A549 (cell line): ENCODE measurements around the gene EPB41L5. TPM values are rescaled to one million over a fixed set of nuclear protein-coding genes. Genes with fewer than 3 reads are reported as not detected.
A peak's percentile ranks its signal among the peaks of the same experiment; 100 is the strongest.
"Not testable (repeated sequence)": the region's sequence is repeated elsewhere in the genome, so short reads cannot be mapped to it uniquely, and the experiment has no call there.

Source experiments
- ATAC-seq, 2 experiments: fragments of 200-7000 bp in 1 of 2; fragments of >200 bp in 1 of 2; cut with Nextera tagmentation in 1 of 2; cut with Tn5 transposase in 1 of 2; 3 replicates each; pipeline versions ENCODE4 v1.8.0 to v1.9.1; 2018 to 2020; ENCODE audit warnings: mild to moderate bottlenecking in 1 of 2, moderate library complexity in 1 of 2
- CTCF ChIA-PET: fragments of 300-600 bp; sonication (Branson Sonifier 250); formaldehyde crosslinking; extraction: SDS; loops from one replicate; lab custom pipeline; 2021; ENCODE audit warnings: antibody characterized with exemption, inconsistent platforms; lab: Yijun Ruan, JAX
- POLR2A ChIA-PET: fragments of 350-600 bp; formaldehyde crosslinking; extraction: SDS; loops from one replicate; lab custom pipeline; 2021; ENCODE audit warnings: antibody characterized with exemption, inconsistent platforms; lab: Yijun Ruan, JAX
- DNase-seq, 2 experiments: peaks; one replicate each; pipeline versions ENCODE4 v3.0.0 to v3.0.0-alpha.2; 2011 to 2016; ENCODE audit warnings: low read depth in 1 of 2, low spot score in 1 of 2
- FAIRE-seq: peaks from 2 replicates; lab custom pipeline; 2011; peaks lifted over from hg19 to GRCh38; lab: Jason Lieb, UNC
- H3K27ac ChIP-seq, 2 experiments: fragments of >200 bp; sonication (Bioruptor Twin); formaldehyde crosslinking; 3 replicates each; pipeline ENCODE4 v1.5.1; 2016 to 2017
- H3K4me1 ChIP-seq: fragments of >200 bp; sonication (Bioruptor Twin); formaldehyde crosslinking; 3 replicates; pipeline ENCODE4 v1.6.1; 2016
- H3K4me2 ChIP-seq: fragments of >200 bp; sonication (Bioruptor Twin); formaldehyde crosslinking; 3 replicates; pipeline ENCODE4 v1.6.1; 2016
- H3K4me3 ChIP-seq: fragments of >200 bp; sonication (Bioruptor Twin); formaldehyde crosslinking; 3 replicates; pipeline ENCODE4 v1.5.1; 2016
- H3K9me3 ChIP-seq: fragments of >200 bp; sonication (Bioruptor Twin); formaldehyde crosslinking; 3 replicates; pipeline ENCODE4 v1.6.1; 2016
- CBX2 ChIP-seq: fragments of 200-600 bp; sonication (generic); IDR thresholded peaks from 2 replicates; pipeline ENCODE4 v1.6.1; 2016; ENCODE audit warnings: low read depth, mild to moderate bottlenecking, borderline replicate concordance
- CHD4 ChIP-seq: fragments of 200-600 bp; sonication (generic); IDR thresholded peaks from 2 replicates; pipeline ENCODE4 v1.6.1; 2016; ENCODE audit warnings: antibody characterized with exemption, mild to moderate bottlenecking, borderline replicate concordance
- FOSL2 ChIP-seq, 2 experiments: fragments of 450-650 bp in 1 of 2; fragments of >200 bp in 1 of 2; sonication (Bioruptor Twin) in 1 of 2; formaldehyde crosslinking; IDR thresholded peaks; 2 replicates each; pipeline versions ENCODE4 v1.5.0 to v1.6.1; 2016 to 2020; ENCODE audit warnings: mild to moderate bottlenecking in 1 of 2, moderate library complexity in 1 of 2
- HDAC2 ChIP-seq: fragments of 200-600 bp; sonication (generic); IDR thresholded peaks from 2 replicates; pipeline ENCODE4 v1.6.1; 2016
- HES2 ChIP-seq: fragments of >200 bp; sonication (Bioruptor Twin); formaldehyde crosslinking; IDR thresholded peaks from 2 replicates; pipeline ENCODE4 v1.6.1; 2016
- HOXB13 ChIP-seq: fragments of 250-450 bp; sonication (Bioruptor Pico); IDR thresholded peaks from 2 replicates; pipeline ENCODE4 v1.5.0; 2020; ENCODE audit warnings: low read depth, mild to moderate bottlenecking, moderate library complexity
- MAZ ChIP-seq: fragments of 150-350 bp; IDR thresholded peaks from 2 replicates; pipeline ENCODE4 v1.6.1; 2014; ENCODE audit warnings: antibody characterized with exemption, low read depth, low read length, borderline replicate concordance
- NPAS2 ChIP-seq: fragments of 250-450 bp; sonication (Bioruptor Pico); IDR thresholded peaks from 2 replicates; pipeline ENCODE4 v1.8.0; 2022; ENCODE audit warnings: mild to moderate bottlenecking, moderate library complexity, borderline replicate concordance
- POLR2AphosphoS2 ChIP-seq: conservative IDR thresholded peaks from 2 replicates; pipeline ENCODE4 v1.6.1; 2012; ENCODE audit warnings: low read length, improper control_type of control experiment, inconsistent platforms
- REST ChIP-seq: fragments of 200-600 bp; sonication (generic); IDR thresholded peaks from 2 replicates; pipeline ENCODE4 v1.6.1; 2016; ENCODE audit warnings: antibody characterized with exemption, mild to moderate bottlenecking, moderate library complexity
- RFX5 ChIP-seq: fragments of 450-650 bp; IDR thresholded peaks from 2 replicates; pipeline ENCODE4 v1.7.1; 2014; ENCODE audit warnings: antibody characterized with exemption, mild to moderate bottlenecking, moderate library complexity
- WGBS: methylation state at CpG from one replicate; pipeline ENCODE4 v1.1.6; 2017; ENCODE audit errors: missing lambda C conversion rate; 5-methylcytosine and 5-hydroxymethylcytosine counted together
- polyA plus RNA-seq, 4 experiments: library from polyadenylated mRNA; depleted of rRNA in 3 of 4; stranded (reverse); fragments of >200 nt; fragmentation: RNase III in 1 of 4; extraction: RNeasy Plus Mini Kit Qiagen cat#74134 plus additional on column Dnase treatment in 1 of 4; gene quantifications; 2 replicates in 3 of 4; 3 replicates in 1 of 4; pipeline ENCODE4 v1.2.3, GENCODE V29; 2011 to 2017

EPB41L5 gene
- polyA plus RNA-seq, 2 of the 4 experiments (the other 2 are of a cell fraction), result 5.8 to 33.0 TPM

- peaks cover 12% of the 10 kb centered on the region for H3K4me1 ChIP-seq
- FAIRE-seq, POLR2A ChIA-PET, DNase-seq, H3K4me2 ChIP-seq, ATAC-seq, H3K9me3 ChIP-seq, H3K4me3 ChIP-seq: not testable (repeated sequence)
- 93% methylated on average over 2 of the region's 2 CpGs for WGBS
- CTCF ChIA-PET, result interaction anchor here (0.6 kb wide), 1 partner anchor 8 kb away, joined by 3 read pairs; no protein-coding TSS in a partner anchor
- H3K27ac ChIP-seq, result peak overlapping the region in 1 of 2 experiments; percentile 76; a peak in 1 of 6 replicates
Measured at GRCh38 chr2:120135013-120135412, 122.1 kb downstream of the EPB41L5 start.

- CTCF ChIA-PET, result no interaction called here
- FAIRE-seq, result no peak
Measured at GRCh38 chr2:120140866-120141265, 128.0 kb downstream of the EPB41L5 start.

GRCh38 chr2:120141300-120142069 lies 128.6 kb downstream of the EPB41L5 start:
- Histone ChIP-seq H3K4me2 (no peak overlapping the region), H3K4me3 (no peak overlapping the region), H3K27ac (no peak overlapping the region), H3K9me3 (no peaks in the 10 kb centered on the region), H3K4me1 (no peaks in the 10 kb centered on the region)
- POLR2A ChIA-PET, result no interaction called here
- FAIRE-seq (no peak), DNase-seq (no peak), ATAC-seq (no peak)
- TF ChIP-seq CHD4, result no peak
- TF ChIP-seq RFX5, result no peak
- WGBS, result 59% methylated on average over 2 of the region's 2 CpGs
- CTCF ChIA-PET, result no interaction called here

More at GRCh38 chr2:120140866-120141265, 128.0 kb downstream of the EPB41L5 start:
- no peak overlapping the region for H3K4me3 ChIP-seq
- ATAC-seq, result no peak
- 90% methylated on average over 4 of the region's 4 CpGs for WGBS
- DNase-seq, result no peak
- H3K4me2 ChIP-seq, result no peak overlapping the region
- POLR2A ChIA-PET, result no interaction called here
- no peak overlapping the region for H3K27ac ChIP-seq
- no peak for TF ChIP-seq HES2
- TF ChIP-seq HOXB13 (CRISPR knock-in tag), result no peak
- no peak for TF ChIP-seq FOSL2 (IDR thresholded peaks at IDR 0.05)
- TF ChIP-seq FOSL2 (CRISPR knock-in tag; IDR thresholded peaks at IDR 0.05), result no peak
- TF ChIP-seq HDAC2, result no peak
- no peak for TF ChIP-seq POLR2AphosphoS2
- no peak for TF ChIP-seq MAZ
- no peaks in the 10 kb centered on the region for H3K4me1 ChIP-seq
- no peaks in the 10 kb centered on the region for H3K9me3 ChIP-seq

GRCh38 chr2:120142528-120143219 lies 129.8 kb downstream of the EPB41L5 start:
- ChIA-PET CTCF (interaction anchor here (0.7 to 1.1 kb wide), 2 partner anchors 8 to 33 kb away, joined by 3 read pairs; no protein-coding TSS in a partner anchor), POLR2A (no interaction called here)
- no peak for ATAC-seq
- no peaks in the 10 kb centered on the region for H3K4me1 ChIP-seq
- TF ChIP-seq NPAS2, result no peak
- TF ChIP-seq CBX2, result no peak
- no peak for TF ChIP-seq REST
- no peak overlapping the region for H3K4me3 ChIP-seq
- no peaks in the 10 kb centered on the region for H3K9me3 ChIP-seq
- no peak for DNase-seq
- WGBS, result 86% methylated on average over 2 of the region's 2 CpGs
- H3K4me2 ChIP-seq, result no peak overlapping the region
- no peak overlapping the region for H3K27ac ChIP-seq
- no peak for FAIRE-seq
